Fibroblast of pulmonary artery (primary cell): ENCODE results near the gene CTCF.

Experiments used
- DNase-seq: peaks from one replicate; pipeline ENCODE4 v3.0.0-alpha.2; 2010; ENCODE audit warnings: low read depth
- H3K4me3 ChIP-seq: replicated peaks from 2 replicates; pipeline ENCODE4 v1.5.1; 2011; ENCODE audit warnings: low read depth, mild to moderate bottlenecking, control low read depth, low read length, moderate library complexity
- TF ChIP-seq, protein P1 (sequence below): IDR thresholded peaks from 2 replicates; pipeline ENCODE4 v1.5.1; 2011; ENCODE audit warnings: mild to moderate bottlenecking, control low read depth, low read length, inconsistent platforms; ENCODE audit errors: missing control alignments

Gene CTCF

DNA sequence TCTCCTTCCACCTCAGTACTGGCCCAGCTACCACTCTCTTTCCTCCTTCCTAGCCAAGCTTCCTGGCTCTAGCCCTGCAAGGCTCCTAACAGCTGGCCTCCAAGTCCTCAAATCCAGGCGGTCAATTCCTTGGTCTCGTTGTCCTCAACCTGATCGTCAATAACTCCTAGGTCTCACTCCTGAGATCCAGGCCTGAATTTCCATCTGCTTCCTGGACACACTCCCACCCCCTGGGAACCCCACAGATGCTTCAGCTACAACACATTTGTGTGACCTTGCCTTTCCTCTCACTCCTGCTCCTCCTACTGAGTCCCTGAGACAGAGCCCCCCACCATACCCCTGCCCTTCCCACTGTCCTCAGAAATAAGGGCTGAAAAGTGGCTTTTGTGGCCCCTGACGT is 101.9 kb downstream of the CTCF start:
- DNase-seq: no peak
- TF ChIP-seq, protein P1, sequence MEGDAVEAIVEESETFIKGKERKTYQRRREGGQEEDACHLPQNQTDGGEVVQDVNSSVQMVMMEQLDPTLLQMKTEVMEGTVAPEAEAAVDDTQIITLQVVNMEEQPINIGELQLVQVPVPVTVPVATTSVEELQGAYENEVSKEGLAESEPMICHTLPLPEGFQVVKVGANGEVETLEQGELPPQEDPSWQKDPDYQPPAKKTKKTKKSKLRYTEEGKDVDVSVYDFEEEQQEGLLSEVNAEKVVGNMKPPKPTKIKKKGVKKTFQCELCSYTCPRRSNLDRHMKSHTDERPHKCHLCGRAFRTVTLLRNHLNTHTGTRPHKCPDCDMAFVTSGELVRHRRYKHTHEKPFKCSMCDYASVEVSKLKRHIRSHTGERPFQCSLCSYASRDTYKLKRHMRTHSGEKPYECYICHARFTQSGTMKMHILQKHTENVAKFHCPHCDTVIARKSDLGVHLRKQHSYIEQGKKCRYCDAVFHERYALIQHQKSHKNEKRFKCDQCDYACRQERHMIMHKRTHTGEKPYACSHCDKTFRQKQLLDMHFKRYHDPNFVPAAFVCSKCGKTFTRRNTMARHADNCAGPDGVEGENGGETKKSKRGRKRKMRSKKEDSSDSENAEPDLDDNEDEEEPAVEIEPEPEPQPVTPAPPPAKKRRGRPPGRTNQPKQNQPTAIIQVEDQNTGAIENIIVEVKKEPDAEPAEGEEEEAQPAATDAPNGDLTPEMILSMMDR: no peak

DNA sequence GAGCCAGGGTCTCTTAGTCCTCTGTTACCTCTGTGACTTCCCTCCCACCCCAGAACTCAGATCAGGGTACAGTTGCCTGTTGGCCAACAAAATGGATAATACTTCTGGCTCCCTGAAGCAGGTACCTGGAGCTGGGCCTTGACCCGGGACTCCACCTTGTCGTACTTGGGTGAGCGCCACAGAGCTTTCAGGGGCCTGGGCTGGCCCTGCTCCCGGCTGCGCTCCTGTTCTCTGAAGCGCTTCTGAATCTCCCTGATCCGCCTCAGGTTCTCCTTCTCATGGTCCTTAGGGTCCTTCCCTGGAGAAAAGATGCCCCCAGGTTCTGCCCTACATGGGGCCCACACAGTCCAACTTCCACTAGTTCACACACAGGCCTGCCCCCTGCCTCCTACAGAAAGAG is 102.5 kb downstream of the CTCF start:
- TF ChIP-seq, protein P1: no peak
- no peak for DNase-seq
- H3K4me3 ChIP-seq: no peak overlapping the region

More for the DNA sequence above, 101.9 kb downstream of the CTCF start:
- H3K4me3 ChIP-seq: no peak overlapping the region

DNA sequence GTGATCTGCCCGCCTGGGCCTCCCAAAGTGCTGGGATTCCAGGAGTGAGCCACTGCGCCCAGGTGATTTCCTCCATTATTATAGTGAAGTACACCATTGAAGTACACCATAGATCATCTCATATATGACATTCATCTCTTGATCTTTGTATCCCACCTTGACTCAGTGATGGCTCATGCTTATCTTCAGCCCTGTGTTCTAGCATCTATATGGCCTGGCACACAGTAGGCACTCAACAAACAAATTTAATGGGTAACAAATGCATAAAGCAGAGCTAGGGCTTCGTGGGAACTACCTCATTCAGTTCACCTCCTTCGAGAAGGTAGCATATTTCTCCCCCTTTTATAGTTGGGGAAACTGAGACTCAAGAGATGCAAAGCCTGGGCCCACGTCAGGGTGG is 103.3 kb downstream of the CTCF start:
- peak overlapping the region; percentile 63 for H3K4me3 ChIP-seq
- no peak for DNase-seq
- TF ChIP-seq, protein P1: no peak

DNA sequence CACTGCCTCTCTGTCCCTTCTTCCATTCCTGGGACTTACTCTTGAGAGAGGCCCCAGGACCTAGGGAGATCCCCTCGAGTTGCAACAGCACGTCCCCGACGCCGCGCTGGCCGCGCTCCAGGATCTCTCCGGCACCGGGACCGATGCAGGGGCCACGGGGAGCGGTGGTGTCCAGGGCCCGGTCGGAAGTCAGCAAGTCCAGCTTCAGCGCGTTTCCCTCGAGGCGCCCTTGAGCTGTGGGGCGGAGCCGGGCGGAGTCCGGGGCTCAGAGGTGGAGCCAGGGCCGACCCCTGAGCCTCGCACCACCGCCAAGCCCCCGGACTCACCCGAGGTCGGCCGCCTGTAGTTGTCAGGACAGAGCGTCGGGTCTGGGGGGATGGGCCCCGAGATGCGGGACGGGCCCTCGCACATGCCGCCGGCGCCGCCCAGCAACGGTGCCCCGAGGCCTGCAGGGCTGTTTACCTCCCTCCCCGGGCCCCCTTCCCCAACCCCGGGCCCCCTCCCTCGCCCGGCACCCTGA is 103.8 kb downstream of the CTCF start:
- peak overlapping the region; percentile 63 for H3K4me3 ChIP-seq
- TF ChIP-seq, protein P1: no peak
- DNase-seq: peak; percentile 39

DNA sequence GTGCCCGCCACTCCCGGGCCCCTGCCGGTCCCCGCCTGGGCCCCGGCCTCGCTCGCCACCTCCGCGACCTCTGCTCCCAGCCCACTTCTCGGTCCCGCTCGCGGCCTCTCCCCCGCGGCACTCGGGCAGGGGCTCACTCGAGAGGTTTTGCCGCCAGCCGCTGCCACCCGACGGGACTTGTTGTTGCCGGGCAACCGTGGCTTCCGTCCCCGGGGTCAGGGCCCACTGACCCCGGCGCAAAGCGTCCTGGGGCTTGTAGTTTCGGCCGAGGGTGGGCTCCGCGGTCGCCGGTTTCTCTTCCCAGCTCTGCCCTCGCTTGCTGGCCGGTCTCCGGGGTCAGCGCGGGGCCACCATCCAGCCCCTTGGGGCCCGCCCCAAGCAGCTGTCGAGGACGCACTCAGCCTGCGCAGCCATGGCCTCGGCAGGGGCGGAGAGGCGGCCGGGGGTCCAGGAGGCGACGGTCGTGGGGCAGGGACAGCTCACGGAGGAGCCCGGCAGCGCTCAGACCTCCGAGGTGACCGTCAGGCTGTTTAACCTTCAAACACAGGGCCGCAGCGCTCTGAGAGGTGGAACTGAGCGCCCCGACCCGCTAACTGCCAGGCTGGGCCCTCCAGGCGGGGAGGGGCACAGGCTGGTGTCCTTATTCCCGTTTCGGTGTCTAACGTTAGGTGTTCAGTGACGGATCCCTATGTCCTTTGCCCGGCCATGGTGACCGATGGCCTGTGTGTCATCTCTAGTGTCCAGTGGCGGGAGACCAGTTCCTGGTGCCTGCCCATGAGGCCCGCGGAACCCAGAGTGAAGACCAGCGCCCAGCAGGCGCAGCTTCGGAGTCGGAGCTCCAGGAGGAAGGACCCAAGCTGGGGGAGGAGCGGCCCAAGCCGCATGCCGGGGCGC is 104.5 kb downstream of the CTCF start, which contains the start of the genes C16orf86 and ENKD1:
C16orf86 (plus strand) TSS at position 256 of the 894 bp plus-strand sequence; CDS start at position 413, 157 bp downstream.
ENKD1 (minus strand) TSS at position 192 of the 894 bp plus-strand sequence. CDS start 308 bp downstream, outside the sequence.
- peak within 1 kb of the TSS; percentile 63 for H3K4me3 ChIP-seq
- peak; percentile 74 for DNase-seq
- TF ChIP-seq, protein P1: no peak

DNA sequence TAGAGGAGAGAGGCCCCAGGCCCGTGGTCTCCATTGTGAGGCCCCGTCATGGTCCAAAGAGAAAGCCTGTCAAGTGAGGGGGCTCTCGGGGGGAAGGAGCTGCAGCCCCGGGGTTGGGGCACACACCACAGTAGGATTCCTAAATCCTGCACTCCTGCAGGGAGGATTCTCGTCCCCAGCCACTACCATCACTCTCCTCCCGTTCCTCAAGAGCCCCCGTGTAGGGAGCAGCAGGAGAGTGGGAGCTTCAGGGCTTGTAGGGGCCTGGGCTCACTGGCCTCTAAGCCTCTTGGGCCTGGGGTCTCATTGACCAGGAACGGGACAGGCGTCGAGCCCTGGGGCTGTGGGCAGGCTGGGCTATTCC is 105.1 kb downstream of the CTCF start:
- TF ChIP-seq, protein P1: no peak
- H3K4me3 ChIP-seq: peak overlapping the region; percentile 63
- DNase-seq: no peak
